ENCODE measurements around the gene ACSL1.
"Not testable (repeated sequence)": the region's sequence is repeated elsewhere in the genome, so short reads cannot be mapped to it uniquely, and the experiment has no call there.

Gene ACSL1

DNA sequence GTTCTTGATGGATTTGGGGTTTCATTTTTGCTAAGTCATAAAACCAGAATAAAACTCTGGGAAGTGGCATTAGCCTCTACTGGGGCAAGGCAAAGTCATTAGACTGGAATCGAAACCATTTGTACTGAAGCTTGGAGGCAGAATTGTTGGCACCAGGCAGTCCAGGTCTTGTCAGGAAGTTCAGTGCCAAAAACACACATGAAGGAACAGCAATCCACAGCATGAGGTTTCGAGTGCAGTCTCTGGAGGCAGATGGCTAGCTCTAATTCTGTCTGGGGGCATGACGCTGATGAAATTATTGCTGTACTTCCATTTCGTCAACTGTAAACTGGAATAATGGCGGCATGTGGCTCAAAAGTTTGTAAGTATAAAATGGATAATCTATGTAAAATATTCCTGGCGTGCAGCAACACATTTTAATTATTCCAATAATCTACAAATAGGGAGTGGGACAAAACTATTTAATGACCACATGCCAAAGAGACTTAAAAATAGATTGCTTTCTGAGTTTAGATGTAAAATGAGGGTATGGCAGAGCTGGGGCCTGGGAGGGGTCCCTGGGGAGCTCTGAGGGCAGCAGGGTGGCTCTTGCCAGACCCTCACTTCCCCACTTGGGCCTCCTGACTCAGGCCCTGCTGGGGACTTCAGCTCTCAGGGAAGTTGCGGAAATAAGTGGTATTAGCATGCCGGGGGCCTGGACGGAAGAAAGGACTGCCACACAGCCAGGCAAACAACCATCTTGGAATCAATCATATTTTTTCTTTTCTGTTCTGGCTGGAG lies 73.1 kb downstream of the ACSL1 start:
- no peak for DNase-seq (ENCODE audit: low read depth)

DNA sequence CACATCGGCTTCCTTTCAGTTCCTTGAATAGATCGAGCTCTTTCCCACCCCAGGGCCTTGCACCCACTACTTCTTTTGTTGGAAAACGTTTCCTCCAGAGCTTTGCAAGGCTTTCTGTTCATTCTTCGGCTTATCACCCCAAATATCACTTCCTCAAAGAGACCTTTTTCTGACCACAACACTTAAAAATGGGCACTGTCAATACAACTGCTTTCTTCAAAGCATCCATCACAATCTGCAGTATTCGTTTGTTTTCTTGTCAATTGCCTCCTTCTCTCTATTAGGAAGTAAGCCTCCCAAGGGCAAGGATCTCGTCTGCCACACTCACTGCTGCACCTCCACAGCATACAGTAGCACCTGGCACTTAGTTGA lies 74.2 kb downstream of the ACSL1 start:
- DNase-seq (ENCODE audit: low read depth): no peak

DNA sequence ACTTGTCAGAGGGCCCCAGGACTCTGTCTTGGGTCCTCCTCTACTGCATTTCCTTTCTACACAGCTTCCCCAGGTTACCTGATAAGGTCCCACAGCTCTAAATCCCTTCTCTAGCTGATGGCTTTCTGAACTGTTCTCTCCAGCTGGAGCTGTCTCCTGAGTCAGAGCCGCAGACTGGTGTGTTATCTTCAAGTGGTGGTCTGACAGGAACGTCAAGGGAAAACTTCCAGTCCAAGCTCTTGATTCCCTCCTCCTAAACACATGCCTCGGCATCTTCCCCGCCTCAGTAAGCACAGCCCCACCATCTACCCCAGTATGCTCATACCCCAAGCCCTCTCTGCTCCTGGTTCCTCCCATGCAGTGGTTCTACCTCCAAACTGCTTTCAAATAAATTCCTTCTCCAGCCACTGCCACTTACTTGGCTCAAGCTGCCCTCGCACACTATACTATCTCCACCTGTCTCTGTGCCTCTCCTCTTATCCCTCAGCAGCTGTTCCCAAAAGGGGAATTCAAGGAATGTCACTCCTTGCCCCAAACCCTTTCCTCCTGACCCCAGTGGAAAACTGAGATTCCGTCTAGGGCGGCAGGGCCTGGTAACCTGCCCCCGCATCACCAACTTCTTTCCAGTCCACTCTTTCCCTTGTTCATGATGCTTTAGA lies 74.7 kb downstream of the ACSL1 start:
- no peak for DNase-seq (ENCODE audit: low read depth)

DNA sequence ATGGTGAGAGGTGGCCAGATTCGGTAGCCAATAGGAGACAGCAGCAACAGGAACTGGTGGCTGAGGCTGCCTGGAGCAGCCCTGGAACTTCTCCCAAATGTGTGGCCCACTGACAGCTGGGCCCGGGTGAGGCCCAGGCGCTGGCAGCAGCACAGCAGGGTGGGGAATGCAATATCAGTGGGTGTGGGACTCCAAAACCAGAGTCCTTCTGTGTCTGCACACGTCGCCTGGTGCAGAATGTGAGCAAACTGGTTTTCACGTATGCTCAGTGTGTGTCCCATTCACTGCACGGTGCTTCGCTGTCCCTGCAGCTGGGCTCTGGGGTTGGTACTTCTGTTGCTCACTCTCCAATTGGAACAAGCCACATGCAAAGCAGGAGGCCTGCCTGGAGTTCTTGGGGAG lies 77.5 kb downstream of the ACSL1 start:
- no peak for DNase-seq (ENCODE audit: low read depth)

DNA sequence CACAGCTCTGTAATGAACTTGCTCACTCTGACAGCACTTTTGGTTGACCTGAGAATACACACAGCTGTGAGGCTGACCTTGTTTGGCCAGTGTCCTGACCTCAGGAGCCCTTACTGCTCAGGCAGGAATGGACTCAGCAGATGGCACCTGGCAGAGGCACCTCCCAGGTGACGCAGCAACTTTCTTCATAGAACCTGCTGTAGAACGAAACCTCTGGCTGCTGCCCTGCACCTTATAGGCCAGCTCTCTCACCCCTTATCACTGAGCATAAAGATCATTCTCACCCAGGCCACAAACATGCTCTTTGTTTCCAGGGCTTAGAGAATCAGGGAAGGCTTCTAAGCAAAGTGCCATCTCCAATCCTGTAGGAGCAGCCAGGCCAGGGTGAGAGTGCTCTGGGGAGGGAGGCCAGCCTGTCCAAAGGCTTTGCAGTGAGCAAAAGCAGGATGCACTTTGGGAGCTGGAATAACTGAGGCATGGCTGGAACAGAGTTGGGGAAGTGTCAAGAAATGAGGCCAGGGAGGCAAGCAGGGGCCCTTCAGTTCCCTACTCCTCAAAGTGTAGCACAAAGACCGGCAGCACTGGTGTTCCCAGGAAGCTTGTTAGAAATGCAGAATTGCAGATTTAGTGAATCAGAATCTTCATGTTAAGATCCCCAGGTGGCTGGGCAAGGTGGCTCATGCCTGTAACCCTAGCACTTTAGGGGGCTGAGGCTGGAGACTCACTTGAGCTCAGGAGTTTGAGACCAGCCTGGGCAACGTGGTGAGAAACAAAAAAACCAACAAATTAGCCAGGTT lies 78.5 kb downstream of the ACSL1 start:
- DNase-seq (ENCODE audit: low read depth): no peak

DNA sequence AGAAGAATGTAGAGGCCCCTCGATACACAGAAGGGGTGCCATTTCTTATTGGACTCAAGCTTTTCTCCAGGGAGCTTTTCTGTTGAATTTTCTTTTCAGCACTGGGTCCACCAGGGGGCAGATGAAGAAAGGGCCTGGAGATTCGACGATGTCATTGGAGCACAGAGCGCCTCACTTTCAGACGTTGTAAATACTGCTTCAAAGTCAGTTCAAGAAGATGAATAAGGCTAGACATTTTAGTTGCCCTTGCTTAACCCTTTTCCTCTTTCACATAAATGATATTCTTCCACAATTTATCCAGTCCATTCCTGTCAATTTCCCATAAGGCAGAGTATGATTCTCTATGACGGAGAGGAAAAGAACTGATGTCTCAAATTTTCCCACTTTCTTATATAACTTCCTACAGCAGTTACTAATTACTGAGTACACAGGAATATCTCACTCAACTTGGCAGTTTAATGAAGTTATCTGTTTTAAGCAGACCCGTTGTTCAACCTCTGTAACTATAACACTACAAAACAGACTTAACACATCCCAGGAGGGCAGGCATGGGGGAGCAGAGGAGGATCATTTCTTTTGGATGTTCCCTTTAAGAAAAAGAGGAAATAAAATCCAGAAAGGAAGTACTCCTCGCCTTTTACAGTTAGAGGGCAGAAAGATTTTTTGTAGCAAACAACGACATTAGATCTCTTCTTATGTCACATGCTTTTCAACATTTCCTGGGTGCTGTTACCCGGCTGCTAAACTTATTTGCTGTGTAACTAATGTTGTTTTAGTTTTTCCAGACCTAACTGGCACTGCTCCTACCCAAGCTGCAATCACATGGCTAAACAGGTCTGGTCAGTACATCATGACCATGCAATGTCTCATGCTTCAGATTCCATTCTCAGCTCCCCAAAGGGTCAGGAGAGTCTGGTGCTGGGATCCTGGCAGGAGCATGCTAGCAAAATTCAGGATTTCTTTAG lies 79.7 kb downstream of the ACSL1 start:
- DNase-seq (ENCODE audit: low read depth): peak; percentile 94

DNA sequence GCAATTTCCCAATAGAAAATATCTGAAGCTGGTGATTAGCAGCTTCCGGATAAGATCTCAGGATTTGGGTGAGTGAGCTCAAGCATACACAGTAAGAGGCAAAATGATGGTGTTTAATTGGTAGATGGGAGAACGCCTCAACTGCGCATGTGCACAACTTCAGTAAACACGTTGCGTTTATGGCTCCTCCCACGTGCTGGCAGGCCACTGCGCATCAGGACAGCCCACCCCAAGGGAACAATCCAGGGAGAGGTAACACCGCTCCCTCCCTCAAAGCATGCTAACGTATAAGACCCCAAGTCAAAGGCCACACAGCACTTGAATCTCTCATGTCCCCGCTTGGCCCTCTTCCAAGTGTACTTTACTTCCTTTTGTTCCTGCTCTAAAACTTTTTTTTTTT lies 81.5 kb downstream of the ACSL1 start:
- DNase-seq (ENCODE audit: low read depth): no peak

DNA sequence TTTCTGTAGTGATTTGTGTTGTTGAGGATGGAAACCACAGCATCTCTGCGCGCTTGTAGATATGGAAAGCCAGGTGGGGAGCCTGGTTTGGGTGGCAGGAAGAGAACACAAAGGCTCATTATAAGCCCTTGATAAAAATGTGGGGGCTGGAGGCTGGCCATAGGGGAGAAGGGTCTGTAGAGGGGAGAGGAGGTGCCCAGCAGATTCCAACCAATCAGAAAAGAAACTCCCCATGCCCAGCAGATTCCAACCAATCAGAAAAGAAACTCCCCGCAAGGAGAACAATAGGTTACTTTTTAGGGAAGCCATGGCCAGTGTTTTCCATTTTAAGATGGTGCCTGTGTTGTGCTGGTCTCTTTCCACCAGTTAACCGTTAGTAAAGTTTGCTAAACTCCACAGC lies 82.1 kb downstream of the ACSL1 start:
- no peak for DNase-seq (ENCODE audit: low read depth)

DNA sequence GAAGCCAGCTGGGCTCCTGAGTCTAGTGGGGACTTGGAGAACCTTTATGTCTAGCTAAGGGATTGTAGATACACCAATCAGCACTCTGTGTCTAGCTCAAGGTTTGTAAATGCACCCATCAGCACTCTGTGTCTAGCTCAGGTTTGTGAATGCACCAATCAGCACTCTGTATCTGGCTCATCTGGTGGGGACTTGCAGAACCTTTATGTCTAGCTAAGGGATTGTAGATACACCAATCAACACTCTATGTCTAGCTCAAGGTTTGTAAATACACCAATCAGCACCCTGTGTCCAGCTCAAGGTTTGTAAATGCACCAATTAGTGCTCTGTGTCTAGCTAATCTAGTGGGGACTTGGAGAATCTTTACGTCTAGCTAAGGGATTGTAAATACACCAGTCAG lies 84.1 kb downstream of the ACSL1 start:
- not testable (repeated sequence) for DNase-seq (ENCODE audit: low read depth)

DNA sequence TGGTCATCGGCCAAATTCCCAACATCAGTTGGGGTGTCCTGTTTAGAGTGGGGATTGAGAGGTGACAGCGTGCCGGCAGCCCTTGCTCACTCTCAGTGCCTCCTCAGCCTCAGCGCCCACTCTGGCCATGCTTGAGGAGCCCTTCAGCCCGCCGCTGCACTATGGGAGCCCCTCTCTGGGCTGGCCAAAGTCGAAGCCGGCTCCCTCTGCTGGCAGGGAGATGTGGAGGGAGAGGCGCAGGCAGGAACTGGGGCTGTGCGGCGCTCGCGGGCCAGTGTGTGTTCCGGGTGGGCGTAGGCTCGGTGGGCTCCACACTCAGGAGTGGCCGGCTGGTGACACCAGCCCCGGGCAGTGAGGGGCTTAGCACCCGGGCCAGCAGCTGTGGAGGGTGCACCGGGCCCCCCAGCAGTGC lies 84.8 kb downstream of the ACSL1 start:
- DNase-seq (ENCODE audit: low read depth): no peak

DNA sequence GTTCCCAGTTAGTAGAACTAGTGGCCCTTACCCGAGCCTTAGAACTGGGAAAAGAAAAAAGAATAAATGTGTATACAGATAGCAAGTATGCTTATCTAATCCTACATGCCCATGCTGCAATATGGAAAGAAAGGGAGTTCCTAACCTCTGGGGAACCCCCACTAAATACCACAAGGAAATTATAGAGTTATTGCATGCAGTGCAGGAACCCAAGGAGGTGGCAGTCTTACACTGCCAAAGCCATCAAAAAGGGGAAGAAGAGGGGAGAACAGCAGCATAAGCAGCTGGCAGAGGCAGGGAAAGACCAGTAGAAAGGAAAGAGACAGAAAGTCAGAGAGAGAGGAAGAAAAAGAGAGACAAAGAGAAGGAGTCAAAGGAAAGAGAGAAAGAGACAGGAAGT lies 86.2 kb downstream of the ACSL1 start:
- not testable (repeated sequence) for DNase-seq (ENCODE audit: low read depth)

DNA sequence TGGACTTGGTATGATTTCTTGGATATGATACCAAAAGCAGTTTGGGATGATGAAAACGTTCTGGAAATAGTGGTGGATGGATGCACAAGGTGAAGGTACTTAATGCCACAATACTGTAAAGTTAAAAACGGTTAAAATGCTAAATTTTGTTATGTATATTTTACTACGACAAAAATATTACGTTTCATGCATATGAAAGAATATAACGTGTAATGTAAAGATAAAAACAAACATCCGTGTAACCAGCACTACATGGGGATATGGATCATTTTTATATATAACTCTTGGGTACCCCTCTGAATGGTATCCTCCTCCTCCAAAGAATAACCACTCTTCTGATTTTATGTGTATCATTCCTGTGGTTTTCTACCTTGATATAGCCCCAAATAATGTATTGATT lies 91.0 kb downstream of the ACSL1 start:
- DNase-seq (ENCODE audit: low read depth): no peak

DNA sequence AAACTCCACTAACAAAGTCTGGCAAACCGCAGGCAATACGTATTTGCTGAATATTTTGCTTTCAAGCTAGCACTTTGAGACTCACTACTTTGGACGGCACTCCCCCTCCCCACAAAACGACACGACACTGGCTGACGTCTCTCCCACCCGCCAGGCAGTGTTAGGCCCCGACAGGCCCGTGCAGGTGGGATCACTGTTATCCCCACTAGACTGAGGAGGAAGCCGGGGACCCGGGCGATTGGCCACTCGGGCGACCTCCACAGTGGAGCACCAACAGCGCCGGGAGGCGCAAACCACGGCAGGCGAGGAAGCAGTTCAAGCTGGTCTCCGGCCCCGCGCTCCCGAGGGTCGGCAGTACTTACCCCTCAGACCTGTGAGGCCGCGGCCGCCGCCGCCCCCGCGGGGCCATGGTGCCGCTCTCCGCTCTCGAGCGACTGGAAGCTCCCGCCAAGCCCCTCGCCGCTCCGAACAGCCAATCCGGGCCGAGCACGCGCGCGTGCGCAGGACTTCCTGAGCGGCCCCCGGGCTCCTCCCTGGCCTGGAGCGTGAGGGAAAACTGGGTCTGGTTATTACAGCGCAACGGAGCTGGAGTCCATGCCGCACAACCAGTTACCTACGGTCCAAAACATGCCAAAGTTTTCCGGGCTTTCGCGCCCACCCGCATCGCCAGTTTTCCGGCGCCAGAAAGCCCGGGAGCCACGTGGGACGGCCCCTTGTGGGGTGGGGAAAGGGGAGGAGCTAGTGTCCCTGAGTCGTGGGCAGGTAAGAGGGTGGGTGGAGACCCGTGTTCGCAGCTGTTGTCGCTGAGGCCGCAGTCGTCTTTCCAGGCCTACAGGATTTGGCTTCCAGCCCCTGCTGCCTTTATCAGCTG lies 91.9 kb downstream of the ACSL1 start, which contains the start of gene CENPU:
Gene CENPU, minus strand, starts transcription at position 443 of the 871 bp plus-strand sequence. Its CDS starts 34 bp downstream, at position 409.
- peak; percentile 99 for DNase-seq (ENCODE audit: low read depth)

DNA sequence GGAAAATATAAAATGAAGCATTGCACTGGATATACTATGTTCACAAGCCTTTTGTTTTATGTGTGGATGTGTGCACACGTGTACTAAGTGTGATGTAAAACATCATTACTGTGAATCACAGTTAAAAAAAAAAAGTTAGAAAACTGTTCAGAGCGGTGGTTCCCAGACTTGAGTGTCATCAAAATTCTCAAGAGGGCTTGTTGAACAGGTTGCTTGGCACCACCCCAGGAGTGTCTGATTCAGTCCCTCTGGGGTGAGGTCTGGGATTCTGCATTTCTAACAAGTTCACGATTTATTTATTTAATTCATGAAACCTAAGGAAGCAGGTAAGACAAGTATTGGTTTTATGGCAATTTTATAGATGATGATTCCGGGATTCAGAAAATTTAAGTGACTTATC lies 93.6 kb downstream of the ACSL1 start:
- DNase-seq (ENCODE audit: low read depth): no peak

DNA sequence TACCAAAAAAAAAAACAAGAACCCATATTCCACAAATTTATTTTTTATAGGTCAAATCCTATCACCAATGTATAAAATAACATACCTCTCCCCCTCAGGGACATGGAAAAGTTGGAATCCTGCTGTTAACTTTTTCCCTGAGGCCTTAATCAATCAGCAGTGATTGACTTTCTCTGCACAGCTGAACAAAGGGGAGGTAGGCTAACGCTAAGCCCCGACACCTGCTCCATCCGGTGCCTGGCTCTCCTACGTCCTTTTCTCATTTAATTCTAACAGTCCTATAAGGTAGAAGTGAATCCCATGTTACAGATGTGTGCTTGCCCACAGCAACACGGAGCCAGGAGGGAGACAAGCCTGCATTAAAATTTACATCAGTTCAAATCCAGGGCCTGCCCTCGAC lies 94.7 kb downstream of the ACSL1 start:
- no peak for DNase-seq (ENCODE audit: low read depth)

DNA sequence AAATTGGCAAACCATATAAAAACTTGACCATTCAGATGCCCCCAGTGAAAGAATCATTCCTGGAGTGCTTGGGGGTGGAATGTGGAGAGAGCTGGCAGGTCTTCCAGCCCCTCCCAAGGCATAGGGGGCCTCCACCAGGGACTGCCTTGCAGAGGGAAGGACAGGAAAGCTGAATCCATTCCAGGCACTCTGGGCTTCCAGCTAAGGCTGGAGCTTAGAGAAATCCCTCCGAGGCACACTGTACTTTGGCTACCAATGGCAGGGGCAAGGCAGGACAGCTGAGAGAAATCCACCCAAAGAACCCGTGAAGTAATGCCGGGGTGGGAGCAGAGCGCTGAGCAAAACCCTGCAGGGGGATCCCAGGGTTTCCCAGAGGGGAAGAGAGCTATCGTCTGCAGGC lies 95.8 kb downstream of the ACSL1 start:
- DNase-seq (ENCODE audit: low read depth): no peak

DNA sequence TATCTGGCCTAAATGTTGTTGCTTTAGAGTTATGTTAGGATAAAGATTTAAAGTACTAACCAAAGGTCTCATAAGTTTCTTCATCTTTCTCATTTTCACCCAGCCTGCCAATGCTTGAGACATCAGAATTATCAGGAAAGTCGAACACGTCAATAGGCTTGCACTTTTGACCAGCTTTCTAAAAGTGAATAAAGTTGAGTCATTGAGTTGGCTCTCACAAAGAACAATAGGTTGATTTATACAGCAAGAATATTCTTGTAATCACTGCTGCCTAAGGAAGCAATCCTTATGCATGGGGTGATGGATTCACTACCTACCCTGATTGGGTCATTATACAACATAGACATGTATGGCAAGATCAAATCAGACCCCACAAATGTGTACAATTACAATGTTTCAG lies 96.9 kb downstream of the ACSL1 start:
- DNase-seq (ENCODE audit: low read depth): peak; percentile 66

DNA sequence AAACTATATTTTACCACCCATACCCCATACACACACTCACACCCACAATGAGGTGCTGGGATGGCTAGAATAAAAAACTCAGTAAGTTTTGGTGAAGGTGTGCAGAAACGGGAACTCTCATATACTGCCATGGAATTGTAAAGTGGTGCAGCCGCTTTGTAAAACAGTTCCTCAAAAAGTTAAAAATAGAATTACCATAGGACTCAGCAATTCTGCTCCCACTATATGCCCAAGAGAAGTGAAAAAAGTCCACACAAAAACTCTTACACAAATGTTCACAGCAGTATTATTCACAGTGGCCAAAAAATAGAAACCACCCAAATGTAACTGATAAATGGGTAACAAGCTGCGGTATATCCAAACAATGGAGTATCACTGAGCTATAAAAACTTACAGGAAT lies 98.3 kb downstream of the ACSL1 start:
- DNase-seq (ENCODE audit: low read depth): no peak

DNA sequence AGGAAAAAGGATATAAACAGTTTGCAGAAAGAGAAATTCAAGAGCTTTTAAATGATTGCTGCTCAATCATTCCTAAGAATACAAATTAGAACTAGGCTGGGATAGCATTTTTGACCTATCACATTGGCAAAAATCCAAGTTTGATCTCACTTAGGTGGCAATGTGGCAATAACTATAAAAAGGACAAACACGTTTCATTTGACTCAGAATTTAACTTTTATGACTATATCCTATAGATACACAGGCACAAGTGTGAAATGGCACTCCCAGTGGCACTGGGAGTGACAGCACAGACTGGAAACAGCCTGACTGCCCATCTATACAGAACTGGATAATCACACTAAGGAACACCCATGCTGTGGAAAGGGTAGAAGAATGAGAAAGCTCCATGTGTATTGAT lies 103.0 kb downstream of the ACSL1 start:
- no peak for DNase-seq (ENCODE audit: low read depth)

DNA sequence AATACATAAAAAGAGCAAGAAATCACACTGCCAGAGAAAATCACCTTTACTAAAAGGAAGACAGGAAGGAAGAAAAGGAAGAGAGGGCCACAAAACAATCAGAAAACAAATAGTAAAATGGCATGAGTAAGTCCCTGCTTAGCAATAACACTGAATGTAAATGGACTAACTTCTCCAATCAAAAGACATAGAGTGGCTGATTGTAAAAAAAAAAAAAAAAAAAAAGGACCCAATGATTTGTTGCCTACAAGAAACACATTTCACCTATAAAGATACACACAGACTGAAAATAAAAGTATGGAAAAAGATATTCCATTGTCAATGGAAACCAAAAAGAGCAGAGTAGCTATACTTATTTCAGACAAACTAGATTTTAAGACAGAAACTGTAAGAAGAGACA lies 104.5 kb downstream of the ACSL1 start:
- no peak for DNase-seq (ENCODE audit: low read depth)

DNA sequence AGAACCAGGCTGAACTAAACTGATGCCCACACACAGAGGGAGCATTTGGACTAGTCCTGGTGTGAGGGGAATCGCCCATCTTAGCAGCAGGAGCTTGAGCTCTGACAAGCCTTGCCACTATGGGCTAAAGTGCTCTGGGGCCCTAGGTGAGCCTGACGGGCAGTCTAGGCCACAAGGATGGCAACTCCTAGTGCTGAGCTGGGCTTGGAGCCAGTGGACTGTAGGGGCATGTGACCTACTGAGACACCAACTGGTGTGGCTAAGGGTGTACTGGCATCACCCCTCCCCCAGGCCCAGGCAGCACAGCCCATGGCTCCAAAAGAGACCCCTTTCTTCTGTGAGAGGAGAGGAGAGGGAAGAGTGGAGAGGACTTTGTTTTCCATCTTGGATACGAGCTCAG lies 106.4 kb downstream of the ACSL1 start:
- no peak for DNase-seq (ENCODE audit: low read depth)
